ENCODE data around the gene ARHGAP4. TPM values are rescaled to one million over a fixed set of nuclear protein-coding genes. Genes with fewer than 3 reads are reported as not detected.
A peak's percentile ranks its signal among the peaks of the same experiment; 100 is the strongest.

Gene ARHGAP4
- total and polyA plus RNA-seq, 2 experiments from 2014 or later, result 6.2 to 6.4 TPM

- Histone ChIP-seq H3K27me3 (no peaks in the 10 kb centered on the region), H4K20me1 (ENCODE audit: insufficient read depth, poor library complexity, severe bottlenecking) (no peaks in the 10 kb centered on the region), H3K4me2 (no peak overlapping the region), H3K36me3 (replicated peaks; ENCODE audit: insufficient read depth, low read depth) (no peaks in the 10 kb centered on the region), H3K4me1 (ENCODE audit: insufficient read depth) (no peaks in the 10 kb centered on the region), H3K27ac (no peak overlapping the region), H3K4me3 (no peak overlapping the region), H2AFZ (no peak overlapping the region), H3K9me2 (replicated peaks; ENCODE audit: insufficient read depth) (no peaks in the 10 kb centered on the region), H3K9me3 (ENCODE audit: low read depth) (no peaks in the 10 kb centered on the region), H3K79me2 (no peaks in the 10 kb centered on the region)
- TF ChIP-seq EZH2 (IDR thresholded peaks at IDR 0.05; ENCODE audit: borderline replicate concordance), result no peak
- TF ChIP-seq CTCF (IDR thresholded peaks at IDR 0.05; ENCODE audit: poor library complexity), result no peak
- no peak for TF ChIP-seq EZH2phosphoT487 (IDR thresholded peaks at IDR 0.05; ENCODE audit: low read depth, severe bottlenecking, unreplicated experiment)
- 61% methylated on average over 3 of the region's 3 CpGs for WGBS (ENCODE audit: low lambda C conversion rate, missing lambda C conversion rate)
- DNase-seq (ENCODE audit: low spot score), result no peak
Observed at GRCh38 chrX:153876112-153876491, 50.0 kb downstream of the ARHGAP4 start.

GRCh38 chrX:153875391-153876111, 50.5 kb downstream of the ARHGAP4 start:
- Histone ChIP-seq H3K27ac (no peak overlapping the region), H3K4me3 (no peak overlapping the region), H4K20me1 (ENCODE audit: insufficient read depth, poor library complexity, severe bottlenecking) (no peaks in the 10 kb centered on the region), H3K9me3 (ENCODE audit: low read depth) (no peaks in the 10 kb centered on the region), H3K9me2 (replicated peaks; ENCODE audit: insufficient read depth) (no peaks in the 10 kb centered on the region), H3K36me3 (replicated peaks; ENCODE audit: insufficient read depth, low read depth) (no peaks in the 10 kb centered on the region), H3K27me3 (no peaks in the 10 kb centered on the region), H2AFZ (no peak overlapping the region), H3K4me1 (ENCODE audit: insufficient read depth) (no peaks in the 10 kb centered on the region), H3K79me2 (no peaks in the 10 kb centered on the region), H3K4me2 (no peak overlapping the region)
- TF ChIP-seq EZH2phosphoT487 (IDR thresholded peaks at IDR 0.05; ENCODE audit: low read depth, severe bottlenecking, unreplicated experiment) (no peak), EZH2 (IDR thresholded peaks at IDR 0.05; ENCODE audit: borderline replicate concordance) (no peak), CTCF (IDR thresholded peaks at IDR 0.05; ENCODE audit: poor library complexity) (no peak)
- WGBS (ENCODE audit: low lambda C conversion rate, missing lambda C conversion rate), result 37% methylated on average over 14 of the region's 42 CpGs
- DNase-seq (ENCODE audit: low spot score), result peak; percentile 64

- Histone ChIP-seq H4K20me1 (ENCODE audit: insufficient read depth, poor library complexity, severe bottlenecking) (no peaks in the 10 kb centered on the region), H3K4me1 (ENCODE audit: insufficient read depth) (no peaks in the 10 kb centered on the region), H3K9me3 (ENCODE audit: low read depth) (no peaks in the 10 kb centered on the region), H3K27ac (no peak overlapping the region), H2AFZ (no peak overlapping the region), H3K79me2 (no peaks in the 10 kb centered on the region), H3K9me2 (replicated peaks; ENCODE audit: insufficient read depth) (no peaks in the 10 kb centered on the region), H3K36me3 (replicated peaks; ENCODE audit: insufficient read depth, low read depth) (no peaks in the 10 kb centered on the region), H3K4me3 (no peak overlapping the region), H3K27me3 (no peaks in the 10 kb centered on the region), H3K4me2 (no peak overlapping the region)
- no peak for DNase-seq (ENCODE audit: low spot score)
- WGBS (ENCODE audit: low lambda C conversion rate, missing lambda C conversion rate), result 79% methylated on average over 13 of the region's 13 CpGs
- no peak for TF ChIP-seq CTCF (IDR thresholded peaks at IDR 0.05; ENCODE audit: poor library complexity)
- TF ChIP-seq EZH2 (IDR thresholded peaks at IDR 0.05; ENCODE audit: borderline replicate concordance), result no peak
- TF ChIP-seq EZH2phosphoT487 (IDR thresholded peaks at IDR 0.05; ENCODE audit: low read depth, severe bottlenecking, unreplicated experiment), result no peak
Observed at GRCh38 chrX:153874366-153875125, 51.5 kb downstream of the ARHGAP4 start.
